Neural cell (in vitro differentiated cells): Measurements from ENCODE around the gene GOLGA8B.
"Not testable (repeated sequence)": the region's sequence is repeated elsewhere in the genome, so short reads cannot be mapped to it uniquely, and the experiment has no call there.

Source experiments
- EP300 ChIP-seq: fragments of 450-650 bp; conservative IDR thresholded peaks from 2 replicates; pipeline ENCODE4 v1.6.1; 2014; ENCODE audit warnings: antibody characterized with exemption, mild to moderate bottlenecking, moderate library complexity; ENCODE audit not compliant: poor library complexity, severe bottlenecking
- EZH2 ChIP-seq: fragments of 200-600, 300-800 bp; shearing (Covaris generic), sonication (generic); IDR thresholded peaks from 2 replicates; pipeline ENCODE4 v1.6.1; 2014; ENCODE audit warnings: antibody characterized with exemption, low read length, borderline replicate concordance, mild to moderate bottlenecking; ENCODE audit not compliant: insufficient read depth, poor library complexity, severe bottlenecking
- POLR2AphosphoS5 ChIP-seq: IDR thresholded peaks from 2 replicates; pipeline ENCODE4 v1.6.1; 2012
- RAD21 ChIP-seq: fragments of 450-650 bp; conservative IDR thresholded peaks from 2 replicates; pipeline ENCODE4 v1.6.1; 2014; ENCODE audit warnings: antibody characterized with exemption, mild to moderate bottlenecking, moderate library complexity
- SMC3 ChIP-seq: fragments of 450-650 bp; conservative IDR thresholded peaks from 2 replicates; pipeline ENCODE4 v1.6.1; 2014; ENCODE audit warnings: antibody characterized with exemption, mild to moderate bottlenecking, moderate library complexity; ENCODE audit not compliant: poor library complexity
- TAF1 ChIP-seq: IDR thresholded peaks from 2 replicates; pipeline ENCODE4 v1.6.1; 2012; ENCODE audit warnings: low read depth
- TF ChIP-seq, protein P1 (sequence below): fragments of 450-650 bp; IDR thresholded peaks from 2 replicates; pipeline ENCODE4 v1.5.1; 2014; ENCODE audit warnings: antibody characterized with exemption, mild to moderate bottlenecking, moderate library complexity; ENCODE audit not compliant: poor library complexity, severe bottlenecking
- TF ChIP-seq, protein P2 (sequence below): IDR thresholded peaks from 2 replicates; pipeline ENCODE4 v1.6.1; 2012; ENCODE audit warnings: borderline replicate concordance

DNA sequence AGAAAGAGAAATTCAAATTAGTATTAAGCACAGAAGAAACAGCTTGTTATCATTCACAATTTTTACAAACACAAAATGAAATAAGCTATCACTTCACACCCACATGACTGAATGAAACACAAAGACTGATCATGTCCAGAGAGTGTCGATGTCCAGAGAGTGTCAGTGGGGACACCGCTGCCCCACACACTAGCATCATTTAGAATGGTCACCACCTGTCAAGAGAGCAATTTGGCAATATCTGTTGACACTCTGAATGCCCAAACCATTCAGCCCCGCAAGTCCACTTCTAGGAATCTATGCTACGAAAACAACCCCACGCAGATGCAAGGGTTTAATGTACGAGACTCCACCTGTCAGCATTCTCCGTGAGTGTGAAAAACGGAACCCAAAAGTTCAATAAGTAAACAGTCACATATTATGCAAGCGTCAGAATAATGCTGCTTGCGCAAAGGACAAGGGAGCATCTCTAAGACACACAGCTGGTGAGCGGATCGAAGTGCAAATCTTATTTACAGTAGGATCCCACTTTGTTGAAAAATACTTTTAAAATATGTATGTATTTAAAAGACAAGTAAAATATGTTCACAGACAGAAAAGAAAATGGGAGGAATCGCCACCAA is 11.3 kb downstream of the GOLGA8B start:
- TF ChIP-seq EP300, EZH2, POLR2AphosphoS5, TAF1, SMC3, RAD21: not testable (repeated sequence)
- TF ChIP-seq, protein P1, sequence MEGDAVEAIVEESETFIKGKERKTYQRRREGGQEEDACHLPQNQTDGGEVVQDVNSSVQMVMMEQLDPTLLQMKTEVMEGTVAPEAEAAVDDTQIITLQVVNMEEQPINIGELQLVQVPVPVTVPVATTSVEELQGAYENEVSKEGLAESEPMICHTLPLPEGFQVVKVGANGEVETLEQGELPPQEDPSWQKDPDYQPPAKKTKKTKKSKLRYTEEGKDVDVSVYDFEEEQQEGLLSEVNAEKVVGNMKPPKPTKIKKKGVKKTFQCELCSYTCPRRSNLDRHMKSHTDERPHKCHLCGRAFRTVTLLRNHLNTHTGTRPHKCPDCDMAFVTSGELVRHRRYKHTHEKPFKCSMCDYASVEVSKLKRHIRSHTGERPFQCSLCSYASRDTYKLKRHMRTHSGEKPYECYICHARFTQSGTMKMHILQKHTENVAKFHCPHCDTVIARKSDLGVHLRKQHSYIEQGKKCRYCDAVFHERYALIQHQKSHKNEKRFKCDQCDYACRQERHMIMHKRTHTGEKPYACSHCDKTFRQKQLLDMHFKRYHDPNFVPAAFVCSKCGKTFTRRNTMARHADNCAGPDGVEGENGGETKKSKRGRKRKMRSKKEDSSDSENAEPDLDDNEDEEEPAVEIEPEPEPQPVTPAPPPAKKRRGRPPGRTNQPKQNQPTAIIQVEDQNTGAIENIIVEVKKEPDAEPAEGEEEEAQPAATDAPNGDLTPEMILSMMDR = not testable (repeated sequence)
- TF ChIP-seq, protein P2, sequence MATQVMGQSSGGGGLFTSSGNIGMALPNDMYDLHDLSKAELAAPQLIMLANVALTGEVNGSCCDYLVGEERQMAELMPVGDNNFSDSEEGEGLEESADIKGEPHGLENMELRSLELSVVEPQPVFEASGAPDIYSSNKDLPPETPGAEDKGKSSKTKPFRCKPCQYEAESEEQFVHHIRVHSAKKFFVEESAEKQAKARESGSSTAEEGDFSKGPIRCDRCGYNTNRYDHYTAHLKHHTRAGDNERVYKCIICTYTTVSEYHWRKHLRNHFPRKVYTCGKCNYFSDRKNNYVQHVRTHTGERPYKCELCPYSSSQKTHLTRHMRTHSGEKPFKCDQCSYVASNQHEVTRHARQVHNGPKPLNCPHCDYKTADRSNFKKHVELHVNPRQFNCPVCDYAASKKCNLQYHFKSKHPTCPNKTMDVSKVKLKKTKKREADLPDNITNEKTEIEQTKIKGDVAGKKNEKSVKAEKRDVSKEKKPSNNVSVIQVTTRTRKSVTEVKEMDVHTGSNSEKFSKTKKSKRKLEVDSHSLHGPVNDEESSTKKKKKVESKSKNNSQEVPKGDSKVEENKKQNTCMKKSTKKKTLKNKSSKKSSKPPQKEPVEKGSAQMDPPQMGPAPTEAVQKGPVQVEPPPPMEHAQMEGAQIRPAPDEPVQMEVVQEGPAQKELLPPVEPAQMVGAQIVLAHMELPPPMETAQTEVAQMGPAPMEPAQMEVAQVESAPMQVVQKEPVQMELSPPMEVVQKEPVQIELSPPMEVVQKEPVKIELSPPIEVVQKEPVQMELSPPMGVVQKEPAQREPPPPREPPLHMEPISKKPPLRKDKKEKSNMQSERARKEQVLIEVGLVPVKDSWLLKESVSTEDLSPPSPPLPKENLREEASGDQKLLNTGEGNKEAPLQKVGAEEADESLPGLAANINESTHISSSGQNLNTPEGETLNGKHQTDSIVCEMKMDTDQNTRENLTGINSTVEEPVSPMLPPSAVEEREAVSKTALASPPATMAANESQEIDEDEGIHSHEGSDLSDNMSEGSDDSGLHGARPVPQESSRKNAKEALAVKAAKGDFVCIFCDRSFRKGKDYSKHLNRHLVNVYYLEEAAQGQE = not testable (repeated sequence)
